ENCODE results near the gene SPG21.

The SPG21 gene

GRCh38 chr15:64942356-64942755, 47.4 kb downstream of the SPG21 start:
- DNase-seq (ENCODE audit: low read depth, low spot score), result no peak

DNA sequence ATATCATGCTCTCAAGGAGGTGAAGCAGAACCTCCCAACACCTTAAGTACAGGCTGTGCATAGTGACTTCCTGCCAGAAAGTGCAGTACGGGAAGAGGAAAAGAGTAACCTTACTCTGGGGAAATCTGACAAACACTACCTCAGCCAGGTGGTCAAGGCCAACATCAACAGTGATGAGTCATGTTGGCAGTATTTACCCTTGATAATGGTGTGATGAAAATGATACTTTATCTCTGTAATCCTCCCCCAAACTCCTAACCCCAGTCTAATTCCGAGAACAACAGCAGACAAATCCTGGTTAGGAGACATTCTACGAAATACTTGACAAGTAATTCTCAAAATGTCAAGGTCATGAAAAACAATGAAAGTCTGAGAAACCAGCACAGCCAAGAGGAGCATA, 51.5 kb downstream of the SPG21 start:
- DNase-seq (ENCODE audit: low read depth, low spot score), result no peak

DNA sequence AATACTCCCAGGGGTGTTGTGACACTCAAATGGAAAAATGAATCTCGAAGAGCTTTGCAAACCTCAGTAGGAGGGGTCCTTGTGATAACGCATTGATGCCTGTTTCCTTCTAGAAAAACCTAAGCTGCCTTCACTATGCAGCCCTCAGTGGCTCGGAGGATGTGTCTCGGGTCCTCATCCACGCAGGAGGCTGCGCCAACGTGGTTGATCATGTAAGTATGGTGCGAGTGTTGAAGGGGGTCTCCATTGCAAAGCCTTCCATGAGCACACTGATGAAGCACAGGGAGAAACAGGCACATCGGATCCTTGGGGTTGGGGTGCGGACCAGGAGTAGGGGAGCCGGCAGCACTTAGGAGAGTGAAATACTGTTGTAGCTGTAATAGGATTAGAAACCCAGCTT, 55.7 kb downstream of the SPG21 start:
- DNase-seq (ENCODE audit: low read depth, low spot score), result no peak

- DNase-seq (ENCODE audit: low read depth, low spot score), result no peak
These were observed 58.3 kb downstream of the SPG21 start for GRCh38 chr15:64931381-64931780.

DNA sequence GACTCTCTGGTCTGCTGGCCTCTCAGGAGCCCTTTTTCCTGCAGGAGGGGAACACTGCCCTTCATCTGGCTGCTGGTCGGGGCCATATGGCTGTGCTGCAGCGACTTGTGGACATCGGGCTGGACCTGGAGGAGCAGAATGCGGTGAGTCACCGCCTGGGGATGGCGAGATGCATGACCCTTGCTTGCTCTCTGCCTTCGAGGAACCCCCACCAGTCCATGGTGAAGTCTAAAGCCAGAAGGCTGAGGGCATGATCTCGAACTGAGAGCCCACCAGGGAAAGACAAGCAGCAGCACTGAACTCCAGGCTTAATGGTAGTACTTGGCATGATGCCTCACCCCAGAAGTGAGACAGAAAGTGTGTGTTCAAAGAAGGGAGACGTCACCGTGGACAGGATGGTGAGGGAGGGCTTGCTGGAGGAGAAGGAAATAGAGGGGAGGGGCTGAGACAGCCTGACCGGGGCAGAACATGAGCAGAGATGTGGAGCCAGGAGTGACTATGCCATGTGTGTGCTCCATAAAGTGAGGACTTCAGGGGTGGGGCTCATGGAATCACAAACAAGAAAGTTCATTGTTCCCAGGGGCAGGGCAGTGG, 58.8 kb downstream of the SPG21 start:
- DNase-seq (ENCODE audit: low read depth, low spot score), result peak; percentile 39

GRCh38 chr15:64930019-64930652, 59.6 kb downstream of the SPG21 start:
- DNase-seq (ENCODE audit: low read depth, low spot score), result no peak

DNA sequence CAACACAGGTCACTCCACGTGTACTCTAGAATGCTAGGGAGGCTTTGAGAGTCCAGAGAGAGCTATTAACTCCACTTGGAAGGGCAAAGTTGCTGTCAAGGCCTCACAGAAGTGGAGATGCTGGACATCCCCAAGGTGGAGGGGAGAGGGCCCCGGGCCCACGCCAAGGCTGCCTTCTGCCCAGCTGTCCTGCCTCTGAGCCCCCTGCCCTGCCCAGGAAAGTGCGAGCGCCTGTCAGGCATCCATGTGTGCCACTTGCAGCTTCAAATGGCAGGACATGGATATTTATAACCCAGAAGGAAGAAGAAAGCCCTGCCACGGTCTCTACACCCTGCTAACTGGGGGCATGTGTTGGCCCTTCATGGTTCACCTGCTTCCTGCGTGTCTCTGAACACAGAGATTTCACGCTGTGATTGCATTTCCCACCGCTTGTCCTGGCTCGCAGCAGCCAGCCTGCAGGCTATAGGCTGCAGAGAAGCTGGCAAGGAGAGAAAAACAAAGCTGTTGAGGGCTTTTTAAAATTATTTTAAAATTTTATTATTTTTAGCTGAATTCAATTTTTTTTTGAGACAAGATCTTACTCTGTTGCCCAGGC, 61.0 kb downstream of the SPG21 start:
- DNase-seq (ENCODE audit: low read depth, low spot score), result no peak

DNA sequence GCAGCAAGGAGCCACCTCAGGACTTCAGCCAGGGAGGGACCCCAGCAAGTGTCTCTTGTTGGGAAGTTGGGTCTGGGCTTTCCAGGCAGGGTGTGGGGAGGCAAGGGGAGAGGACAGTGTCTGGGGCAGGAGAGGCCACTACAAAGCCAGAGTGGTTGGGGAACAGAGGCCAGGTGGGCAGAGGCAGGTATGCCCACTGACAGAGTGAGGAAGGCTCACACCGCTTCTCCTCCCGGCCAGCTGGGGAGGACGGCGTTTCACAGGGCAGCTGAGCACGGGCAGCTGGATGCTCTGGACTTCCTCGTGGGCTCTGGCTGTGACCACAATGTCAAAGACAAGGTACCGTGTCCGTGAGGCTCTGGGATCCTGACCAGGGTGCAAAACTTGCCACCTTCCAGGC, 63.1 kb downstream of the SPG21 start:
- DNase-seq (ENCODE audit: low read depth, low spot score), result no peak

- DNase-seq (ENCODE audit: low read depth, low spot score), result no peak
These were observed 64.1 kb downstream of the SPG21 start for GRCh38 chr15:64925335-64926330.

- no peak for DNase-seq (ENCODE audit: low read depth, low spot score)
These were observed 66.2 kb downstream of the SPG21 start for GRCh38 chr15:64923546-64923945.

DNA sequence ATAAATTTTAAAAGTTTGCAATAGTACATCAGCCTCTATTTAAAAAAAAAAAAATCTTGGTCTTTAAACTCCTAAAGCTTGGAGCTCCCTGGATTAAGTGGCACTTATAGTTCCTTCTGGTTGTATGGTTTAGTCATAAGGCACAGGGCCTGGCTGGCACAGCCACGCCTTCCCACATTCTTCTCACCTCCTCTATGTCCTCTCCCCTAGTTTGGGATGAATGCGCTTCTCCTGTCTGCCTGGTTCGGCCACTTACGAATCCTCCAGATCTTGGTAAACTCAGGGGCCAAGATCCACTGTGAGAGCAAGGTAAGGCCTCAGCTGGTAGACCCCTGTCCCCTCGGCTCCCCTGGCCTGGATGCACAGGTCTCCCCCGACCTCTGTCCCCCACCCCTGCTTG, 68.0 kb downstream of the SPG21 start:
- no peak for DNase-seq (ENCODE audit: low read depth, low spot score)

DNA sequence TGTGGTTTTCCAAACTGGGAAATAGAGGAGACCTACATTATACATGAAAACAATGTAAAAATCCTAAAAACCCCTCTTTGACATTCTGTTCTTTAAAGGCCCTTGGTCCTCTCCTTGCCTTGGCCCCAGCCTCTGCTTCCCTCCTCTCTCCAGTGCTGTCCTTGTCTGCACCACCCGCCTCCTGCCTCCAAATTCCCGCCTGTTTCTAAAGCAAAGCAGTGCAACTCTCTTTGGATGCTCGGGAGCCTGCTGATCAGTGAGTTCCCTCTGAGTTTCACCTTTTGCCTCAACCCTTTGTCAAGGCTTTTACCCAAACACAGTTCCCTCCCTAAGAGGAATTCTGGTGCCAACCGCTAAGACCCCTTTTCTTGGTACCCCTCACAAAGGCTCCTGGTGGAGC, 70.0 kb downstream of the SPG21 start:
- no peak for DNase-seq (ENCODE audit: low read depth, low spot score)

DNA sequence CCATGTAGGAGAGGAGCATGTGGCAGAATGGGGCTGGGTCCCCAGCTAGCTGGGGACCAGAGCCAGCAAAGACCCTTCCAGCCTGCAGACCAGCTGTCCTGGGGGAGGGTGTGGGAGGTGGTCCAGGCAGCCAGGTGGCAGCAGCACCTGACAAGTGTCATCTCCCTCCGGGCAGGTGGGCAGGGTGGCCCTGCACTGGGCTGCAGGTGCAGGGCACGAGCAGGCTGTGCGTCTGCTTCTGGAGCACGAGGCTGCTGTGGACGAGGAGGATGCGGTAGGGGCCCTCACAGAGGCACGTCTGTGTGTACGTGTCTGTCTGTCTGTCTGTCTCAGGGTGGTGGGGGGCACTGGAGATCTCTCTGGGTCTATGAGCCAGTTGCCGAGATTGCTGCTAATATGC, 72.5 kb downstream of the SPG21 start:
- DNase-seq (ENCODE audit: low read depth, low spot score), result no peak

GRCh38 chr15:64916365-64916764, 73.3 kb downstream of the SPG21 start:
- DNase-seq (ENCODE audit: low read depth, low spot score), result no peak

DNA sequence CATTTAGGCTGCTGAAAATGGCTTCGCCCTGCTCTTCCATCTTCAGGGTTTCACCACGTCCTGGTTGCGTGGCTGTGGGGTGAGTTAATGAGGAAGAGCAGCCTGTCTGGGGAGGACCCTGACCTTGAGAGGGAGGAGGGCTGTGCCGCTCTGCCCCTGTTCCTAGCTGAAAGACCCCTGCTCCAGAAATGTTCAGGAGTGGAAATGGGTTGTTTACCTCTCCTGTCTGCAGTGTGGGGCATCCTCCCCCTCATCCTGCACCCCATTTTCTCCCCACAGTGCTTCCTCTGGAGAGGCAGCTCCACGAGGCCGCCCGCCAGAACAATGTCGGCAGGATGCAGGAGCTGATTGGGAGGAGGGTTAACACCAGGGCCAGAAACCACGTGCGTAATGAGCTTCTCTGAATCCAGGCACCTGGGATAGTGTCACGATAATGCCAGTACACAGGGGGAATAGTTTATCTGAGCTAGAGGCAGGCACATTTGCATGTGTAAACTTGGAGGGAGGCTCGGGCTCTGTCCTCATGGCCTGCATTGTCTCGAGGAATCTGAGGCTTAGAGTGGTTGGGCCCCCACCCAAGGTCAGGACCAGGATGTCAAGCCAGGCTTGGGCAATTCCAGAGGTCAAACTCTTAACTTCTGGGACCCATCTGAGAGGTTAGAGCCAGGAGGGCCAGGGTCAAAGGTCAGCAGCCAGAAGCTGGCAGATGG, 74.0 kb downstream of the SPG21 start:
- DNase-seq (ENCODE audit: low read depth, low spot score), result peak; percentile 40

Measured in ELF-1 (cell line).